ENCODE results near the gene ATP5PD. TPM values are rescaled to one million over a fixed set of nuclear protein-coding genes. Genes with fewer than 3 reads are reported as not detected.

Gene ATP5PD
- total and polyA plus RNA-seq, 2 of the 13 experiments (the other 11 are each of a cell fraction or from before 2014, with no cell fraction given) = 158 to 428 TPM

DNA sequence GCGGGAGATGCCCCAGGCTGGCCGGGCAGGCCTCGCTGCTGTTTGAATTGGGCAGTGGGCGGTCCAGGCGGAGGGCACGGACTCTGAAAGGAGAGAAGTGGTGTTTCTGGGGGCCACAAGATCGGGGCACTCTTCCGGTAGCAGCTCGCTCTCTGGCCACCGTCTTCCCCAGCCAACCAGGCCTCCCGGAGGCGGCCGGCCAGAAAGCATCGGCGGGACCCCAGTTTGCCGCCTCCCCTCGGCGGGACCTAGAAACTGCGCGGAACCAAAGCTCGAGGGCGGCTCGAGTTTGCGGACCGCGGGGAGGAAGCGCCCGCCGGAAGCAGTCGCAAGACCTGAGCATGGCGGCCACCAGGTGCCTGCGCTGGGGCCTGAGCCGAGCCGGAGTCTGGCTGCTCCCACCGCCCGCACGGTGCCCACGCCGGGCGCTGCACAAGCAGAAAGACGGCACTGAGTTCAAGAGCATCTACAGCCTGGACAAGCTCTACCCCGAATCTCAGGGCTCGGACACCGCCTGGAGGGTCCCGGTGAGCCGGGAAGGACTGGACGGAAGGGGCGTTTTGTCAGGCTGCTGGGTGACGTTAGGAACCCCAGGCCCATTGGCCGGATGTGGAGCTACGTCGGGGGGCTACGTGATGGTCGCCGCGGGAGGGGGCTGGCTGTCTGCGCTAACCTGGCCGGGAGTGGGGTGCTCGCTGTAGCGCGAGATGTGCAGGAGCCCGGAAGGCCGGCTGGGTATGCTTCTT, 34.2 kb downstream of the ATP5PD start, which contains the start of gene MRPL58 (continued):
- TF ChIP-seq, protein P1, sequence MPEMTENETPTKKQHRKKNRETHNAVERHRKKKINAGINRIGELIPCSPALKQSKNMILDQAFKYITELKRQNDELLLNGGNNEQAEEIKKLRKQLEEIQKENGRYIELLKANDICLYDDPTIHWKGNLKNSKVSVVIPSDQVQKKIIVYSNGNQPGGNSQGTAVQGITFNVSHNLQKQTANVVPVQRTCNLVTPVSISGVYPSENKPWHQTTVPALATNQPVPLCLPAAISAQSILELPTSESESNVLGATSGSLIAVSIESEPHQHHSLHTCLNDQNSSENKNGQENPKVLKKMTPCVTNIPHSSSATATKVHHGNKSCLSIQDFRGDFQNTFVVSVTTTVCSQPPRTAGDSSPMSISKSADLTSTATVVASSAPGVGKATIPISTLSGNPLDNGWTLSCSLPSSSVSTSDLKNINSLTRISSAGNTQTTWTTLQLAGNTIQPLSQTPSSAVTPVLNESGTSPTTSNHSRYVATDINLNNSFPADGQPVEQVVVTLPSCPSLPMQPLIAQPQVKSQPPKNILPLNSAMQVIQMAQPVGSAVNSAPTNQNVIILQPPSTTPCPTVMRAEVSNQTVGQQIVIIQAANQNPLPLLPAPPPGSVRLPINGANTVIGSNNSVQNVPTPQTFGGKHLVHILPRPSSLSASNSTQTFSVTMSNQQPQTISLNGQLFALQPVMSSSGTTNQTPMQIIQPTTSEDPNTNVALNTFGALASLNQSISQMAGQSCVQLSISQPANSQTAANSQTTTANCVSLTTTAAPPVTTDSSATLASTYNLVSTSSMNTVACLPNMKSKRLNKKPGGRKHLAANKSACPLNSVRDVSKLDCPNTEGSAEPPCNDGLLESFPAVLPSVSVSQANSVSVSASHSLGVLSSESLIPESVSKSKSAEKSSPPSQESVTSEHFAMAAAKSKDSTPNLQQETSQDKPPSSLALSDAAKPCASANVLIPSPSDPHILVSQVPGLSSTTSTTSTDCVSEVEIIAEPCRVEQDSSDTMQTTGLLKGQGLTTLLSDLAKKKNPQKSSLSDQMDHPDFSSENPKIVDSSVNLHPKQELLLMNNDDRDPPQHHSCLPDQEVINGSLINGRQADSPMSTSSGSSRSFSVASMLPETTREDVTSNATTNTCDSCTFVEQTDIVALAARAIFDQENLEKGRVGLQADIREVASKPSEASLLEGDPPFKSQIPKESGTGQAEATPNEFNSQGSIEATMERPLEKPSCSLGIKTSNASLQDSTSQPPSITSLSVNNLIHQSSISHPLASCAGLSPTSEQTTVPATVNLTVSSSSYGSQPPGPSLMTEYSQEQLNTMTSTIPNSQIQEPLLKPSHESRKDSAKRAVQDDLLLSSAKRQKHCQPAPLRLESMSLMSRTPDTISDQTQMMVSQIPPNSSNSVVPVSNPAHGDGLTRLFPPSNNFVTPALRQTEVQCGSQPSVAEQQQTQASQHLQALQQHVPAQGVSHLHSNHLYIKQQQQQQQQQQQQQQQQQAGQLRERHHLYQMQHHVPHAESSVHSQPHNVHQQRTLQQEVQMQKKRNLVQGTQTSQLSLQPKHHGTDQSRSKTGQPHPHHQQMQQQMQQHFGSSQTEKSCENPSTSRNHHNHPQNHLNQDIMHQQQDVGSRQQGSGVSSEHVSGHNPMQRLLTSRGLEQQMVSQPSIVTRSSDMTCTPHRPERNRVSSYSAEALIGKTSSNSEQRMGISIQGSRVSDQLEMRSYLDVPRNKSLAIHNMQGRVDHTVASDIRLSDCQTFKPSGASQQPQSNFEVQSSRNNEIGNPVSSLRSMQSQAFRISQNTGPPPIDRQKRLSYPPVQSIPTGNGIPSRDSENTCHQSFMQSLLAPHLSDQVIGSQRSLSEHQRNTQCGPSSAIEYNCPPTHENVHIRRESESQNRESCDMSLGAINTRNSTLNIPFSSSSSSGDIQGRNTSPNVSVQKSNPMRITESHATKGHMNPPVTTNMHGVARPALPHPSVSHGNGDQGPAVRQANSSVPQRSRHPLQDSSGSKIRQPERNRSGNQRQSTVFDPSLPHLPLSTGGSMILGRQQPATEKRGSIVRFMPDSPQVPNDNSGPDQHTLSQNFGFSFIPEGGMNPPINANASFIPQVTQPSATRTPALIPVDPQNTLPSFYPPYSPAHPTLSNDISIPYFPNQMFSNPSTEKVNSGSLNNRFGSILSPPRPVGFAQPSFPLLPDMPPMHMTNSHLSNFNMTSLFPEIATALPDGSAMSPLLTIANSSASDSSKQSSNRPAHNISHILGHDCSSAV (CRISPR knock-in tag; IDR thresholded peaks at IDR 0.05; ENCODE audit: borderline replicate concordance) = peak; percentile 65; the same call in 1 of the 2 replicates
- TF ChIP-seq ZBTB42 (CRISPR knock-in tag; IDR thresholded peaks at IDR 0.05) (peak; percentile 89; the same call in 1 of the 2 replicates), ZNF274 (CRISPR knock-in tag; IDR thresholded peaks at IDR 0.05) (peak; percentile 96), ZNF484 (CRISPR knock-in tag; IDR thresholded peaks at IDR 0.05; ENCODE audit: borderline replicate concordance, low read depth) (0 out of 2 replicates have a peak, but pooled peaks have one; percentile 65), THYN1 (CRISPR knock-in tag; IDR thresholded peaks at IDR 0.05; ENCODE audit: borderline replicate concordance, low read depth) (no peak; the same call in 1 of the 2 replicates), ZNF569 (CRISPR knock-in tag; IDR thresholded peaks at IDR 0.05; ENCODE audit: borderline replicate concordance) (peak; percentile 94; the same call in 1 of the 2 replicates), ZNF441 (CRISPR knock-in tag; IDR thresholded peaks at IDR 0.05; ENCODE audit: borderline replicate concordance) (peak; percentile 76; the same call in 1 of the 2 replicates), ZIK1 (CRISPR knock-in tag; IDR thresholded peaks at IDR 0.05; ENCODE audit: borderline replicate concordance, low read depth) (peak; percentile 89; the same call in 1 of the 2 replicates), ZNF615 (CRISPR knock-in tag; IDR thresholded peaks at IDR 0.05; ENCODE audit: borderline replicate concordance) (peak; percentile 96; the same call in 1 of the 2 replicates), HNF4G (IDR thresholded peaks at IDR 0.05; ENCODE audit: borderline replicate concordance, low read depth, low read length) (peak; percentile 58; the same call in 1 of the 2 replicates), HNF4G (CRISPR knock-in tag; IDR thresholded peaks at IDR 0.05; ENCODE audit: borderline replicate concordance, low read depth) (peak; percentile 72), ZZZ3 (CRISPR knock-in tag; IDR thresholded peaks at IDR 0.05; ENCODE audit: borderline replicate concordance) (peak; percentile 89; the same call in 1 of the 2 replicates), FOXA1 (IDR thresholded peaks at IDR 0.05) (no peak), FOXA1 (CRISPR knock-in tag; IDR thresholded peaks at IDR 0.05) (peak; percentile 54; the same call in 1 of the 2 replicates), ZNF256 (CRISPR knock-in tag; conservative IDR thresholded peaks at IDR 0.05) (peak; percentile 83)
- TF ChIP-seq, protein P2, sequence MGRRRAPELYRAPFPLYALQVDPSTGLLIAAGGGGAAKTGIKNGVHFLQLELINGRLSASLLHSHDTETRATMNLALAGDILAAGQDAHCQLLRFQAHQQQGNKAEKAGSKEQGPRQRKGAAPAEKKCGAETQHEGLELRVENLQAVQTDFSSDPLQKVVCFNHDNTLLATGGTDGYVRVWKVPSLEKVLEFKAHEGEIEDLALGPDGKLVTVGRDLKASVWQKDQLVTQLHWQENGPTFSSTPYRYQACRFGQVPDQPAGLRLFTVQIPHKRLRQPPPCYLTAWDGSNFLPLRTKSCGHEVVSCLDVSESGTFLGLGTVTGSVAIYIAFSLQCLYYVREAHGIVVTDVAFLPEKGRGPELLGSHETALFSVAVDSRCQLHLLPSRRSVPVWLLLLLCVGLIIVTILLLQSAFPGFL (CRISPR knock-in tag; IDR thresholded peaks at IDR 0.05) = peak; percentile 96; the same call in 1 of the 2 replicates
- TF ChIP-seq, protein P3, sequence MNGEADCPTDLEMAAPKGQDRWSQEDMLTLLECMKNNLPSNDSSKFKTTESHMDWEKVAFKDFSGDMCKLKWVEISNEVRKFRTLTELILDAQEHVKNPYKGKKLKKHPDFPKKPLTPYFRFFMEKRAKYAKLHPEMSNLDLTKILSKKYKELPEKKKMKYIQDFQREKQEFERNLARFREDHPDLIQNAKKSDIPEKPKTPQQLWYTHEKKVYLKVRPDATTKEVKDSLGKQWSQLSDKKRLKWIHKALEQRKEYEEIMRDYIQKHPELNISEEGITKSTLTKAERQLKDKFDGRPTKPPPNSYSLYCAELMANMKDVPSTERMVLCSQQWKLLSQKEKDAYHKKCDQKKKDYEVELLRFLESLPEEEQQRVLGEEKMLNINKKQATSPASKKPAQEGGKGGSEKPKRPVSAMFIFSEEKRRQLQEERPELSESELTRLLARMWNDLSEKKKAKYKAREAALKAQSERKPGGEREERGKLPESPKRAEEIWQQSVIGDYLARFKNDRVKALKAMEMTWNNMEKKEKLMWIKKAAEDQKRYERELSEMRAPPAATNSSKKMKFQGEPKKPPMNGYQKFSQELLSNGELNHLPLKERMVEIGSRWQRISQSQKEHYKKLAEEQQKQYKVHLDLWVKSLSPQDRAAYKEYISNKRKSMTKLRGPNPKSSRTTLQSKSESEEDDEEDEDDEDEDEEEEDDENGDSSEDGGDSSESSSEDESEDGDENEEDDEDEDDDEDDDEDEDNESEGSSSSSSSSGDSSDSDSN (CRISPR knock-in tag; IDR thresholded peaks at IDR 0.05) = peak; percentile 100
